NCI-H187 treated with DMSO at 0.1 percent for 48 hours (cell line): ENCODE measurements around the gene CSF3.

Experiments
- DNase-seq: peaks from one replicate; lab custom pipeline; 2025; lab: John Stamatoyannopoulos, UW

CSF3 gene

DNA sequence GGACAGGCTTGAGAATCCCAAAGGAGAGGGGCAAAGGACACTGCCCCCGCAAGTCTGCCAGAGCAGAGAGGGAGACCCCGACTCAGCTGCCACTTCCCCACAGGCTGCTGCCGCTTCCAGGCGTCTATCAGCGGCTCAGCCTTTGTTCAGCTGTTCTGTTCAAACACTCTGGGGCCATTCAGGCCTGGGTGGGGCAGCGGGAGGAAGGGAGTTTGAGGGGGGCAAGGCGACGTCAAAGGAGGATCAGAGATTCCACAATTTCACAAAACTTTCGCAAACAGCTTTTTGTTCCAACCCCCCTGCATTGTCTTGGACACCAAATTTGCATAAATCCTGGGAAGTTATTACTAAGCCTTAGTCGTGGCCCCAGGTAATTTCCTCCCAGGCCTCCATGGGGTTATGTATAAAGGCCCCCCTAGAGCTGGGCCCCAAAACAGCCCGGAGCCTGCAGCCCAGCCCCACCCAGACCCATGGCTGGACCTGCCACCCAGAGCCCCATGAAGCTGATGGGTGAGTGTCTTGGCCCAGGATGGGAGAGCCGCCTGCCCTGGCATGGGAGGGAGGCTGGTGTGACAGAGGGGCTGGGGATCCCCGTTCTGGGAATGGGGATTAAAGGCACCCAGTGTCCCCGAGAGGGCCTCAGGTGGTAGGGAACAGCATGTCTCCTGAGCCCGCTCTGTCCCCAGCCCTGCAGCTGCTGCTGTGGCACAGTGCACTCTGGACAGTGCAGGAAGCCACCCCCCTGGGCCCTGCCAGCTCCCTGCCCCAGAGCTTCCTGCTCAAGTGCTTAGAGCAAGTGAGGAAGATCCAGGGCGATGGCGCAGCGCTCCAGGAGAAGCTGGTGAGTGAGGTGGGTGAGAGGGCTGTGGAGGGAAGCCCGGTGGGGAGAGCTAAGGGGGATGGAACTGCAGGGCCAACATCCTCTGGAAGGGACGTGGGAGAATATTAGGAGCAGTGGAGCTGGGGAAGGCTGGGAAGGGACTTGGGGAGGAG, at the start of gene CSF3:
TSS of gene CSF3 (plus strand) at position 436 of the 993 bp plus-strand sequence. CDS start at position 471, 35 bp downstream.
- DNase-seq, result no peak

GRCh38 chr17:39966771-39967170, 48.5 kb upstream of the CSF3 start:
- DNase-seq, result no peak

DNA sequence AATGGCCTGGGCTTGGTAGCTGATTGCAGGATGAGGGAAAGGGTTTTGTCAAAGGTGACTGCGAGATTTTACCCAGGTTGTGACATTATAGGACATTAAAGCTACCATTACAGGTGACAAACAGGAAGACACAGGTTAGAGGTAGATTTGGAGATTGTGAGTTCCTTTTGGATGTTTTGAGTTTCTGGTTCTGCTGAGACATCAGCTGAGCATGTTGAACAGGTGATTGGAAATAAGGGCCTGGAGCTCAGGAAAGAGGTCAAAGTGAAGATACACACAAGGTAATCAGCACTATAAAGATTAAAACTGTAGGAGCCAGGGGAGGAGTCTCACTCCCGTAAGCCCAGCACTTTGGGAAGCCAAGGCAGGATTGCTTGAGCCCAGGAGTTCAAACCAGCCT, 46.5 kb upstream of the CSF3 start:
- no peak for DNase-seq

- no peak for DNase-seq
These were observed 45.9 kb upstream of the CSF3 start for GRCh38 chr17:39969375-39969774.

DNA sequence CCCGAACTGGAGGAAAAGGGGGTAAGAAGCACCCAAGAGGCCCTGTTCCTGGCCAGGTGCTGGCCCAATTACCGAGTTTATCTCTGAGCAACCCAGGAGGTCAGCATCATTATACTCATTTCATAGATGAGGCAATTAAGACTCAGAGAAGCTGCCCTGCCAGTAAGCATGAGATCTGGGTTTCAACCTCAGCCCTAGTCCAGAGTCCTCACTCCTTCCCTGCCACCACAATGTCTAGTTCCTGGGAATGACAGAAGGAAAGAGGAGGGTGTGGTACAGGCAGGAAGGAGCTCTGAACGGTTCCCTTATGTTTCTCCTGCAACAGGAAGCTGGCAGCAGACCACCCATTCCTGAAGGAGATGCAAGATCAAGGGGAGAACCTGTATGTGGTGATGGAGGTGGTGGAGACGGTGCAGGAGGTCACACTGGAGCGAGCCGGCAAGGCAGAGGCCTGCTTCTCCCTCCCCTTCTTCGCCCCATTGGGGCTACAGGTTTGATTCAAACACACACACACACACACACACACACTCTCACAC, 45.0 kb upstream of the CSF3 start:
- DNase-seq, result no peak

DNA sequence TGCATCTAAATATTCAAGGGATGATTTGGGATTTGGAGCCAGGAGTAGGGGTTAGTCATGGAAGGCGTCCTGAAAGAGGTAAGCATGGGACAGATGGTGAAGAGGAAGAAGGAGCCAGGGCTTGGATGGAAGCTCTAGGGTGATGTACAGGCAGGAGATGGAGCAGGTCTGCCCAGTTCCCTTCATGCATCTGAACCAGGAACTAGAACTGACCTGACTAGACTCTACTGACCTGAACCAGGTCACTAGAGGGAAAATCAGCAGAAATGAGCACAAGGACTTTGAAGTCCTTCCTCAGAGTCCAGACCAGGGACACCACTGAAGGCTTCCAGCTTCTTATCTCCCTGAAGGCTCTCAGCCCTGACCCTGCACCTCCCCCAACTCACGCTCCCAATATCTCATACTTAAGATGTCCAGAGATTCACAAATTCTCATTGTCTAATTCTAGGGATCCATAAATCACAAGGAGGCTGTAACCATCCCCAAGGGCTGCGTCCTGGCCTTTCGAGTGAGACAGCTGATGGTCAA, 44.1 kb upstream of the CSF3 start:
- no peak for DNase-seq

GRCh38 chr17:39972271-39972670, 43.0 kb upstream of the CSF3 start:
- DNase-seq, result no peak

DNA sequence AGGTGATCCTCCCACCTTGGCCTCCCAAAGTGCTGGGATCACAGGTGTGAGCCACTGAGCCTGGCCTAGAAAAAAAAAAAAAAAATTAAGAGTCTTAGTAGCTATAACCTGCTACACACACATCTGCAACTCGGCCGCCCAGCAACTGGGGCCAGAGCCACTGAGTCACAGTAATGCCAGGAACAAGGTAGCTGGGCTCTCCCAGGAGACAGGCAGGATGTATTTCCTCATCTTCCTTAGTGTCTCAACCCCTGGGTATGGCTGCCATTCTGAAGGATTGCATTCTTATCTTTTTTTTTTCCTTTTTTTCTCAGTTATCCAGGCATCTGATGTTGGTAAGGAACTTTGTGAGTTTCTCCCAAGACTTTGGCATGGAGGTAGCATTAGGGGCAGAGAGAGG, 41.7 kb upstream of the CSF3 start:
- no peak for DNase-seq

DNA sequence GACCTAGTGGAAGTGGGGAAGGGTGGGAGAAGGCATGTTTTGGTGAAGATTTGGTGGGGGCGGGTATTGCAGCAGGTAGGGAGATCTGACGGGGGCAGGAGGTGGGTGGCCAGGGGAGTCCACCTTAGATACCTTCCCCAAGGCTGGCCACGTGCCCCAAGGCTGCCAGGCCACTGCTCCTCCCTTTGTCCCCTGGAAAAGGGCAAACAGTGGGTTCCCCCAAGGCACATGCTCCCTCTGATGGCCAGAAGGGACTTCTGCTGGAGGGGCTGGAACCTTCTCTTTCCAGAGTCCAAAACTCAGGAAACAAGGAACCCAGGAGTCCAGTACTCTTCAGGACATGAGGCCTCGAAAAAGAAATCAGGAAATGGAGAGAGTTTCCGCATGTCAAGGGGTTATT, 40.8 kb upstream of the CSF3 start:
- DNase-seq, result no peak

GRCh38 chr17:39975801-39976200, 39.4 kb upstream of the CSF3 start:
- no peak for DNase-seq

DNA sequence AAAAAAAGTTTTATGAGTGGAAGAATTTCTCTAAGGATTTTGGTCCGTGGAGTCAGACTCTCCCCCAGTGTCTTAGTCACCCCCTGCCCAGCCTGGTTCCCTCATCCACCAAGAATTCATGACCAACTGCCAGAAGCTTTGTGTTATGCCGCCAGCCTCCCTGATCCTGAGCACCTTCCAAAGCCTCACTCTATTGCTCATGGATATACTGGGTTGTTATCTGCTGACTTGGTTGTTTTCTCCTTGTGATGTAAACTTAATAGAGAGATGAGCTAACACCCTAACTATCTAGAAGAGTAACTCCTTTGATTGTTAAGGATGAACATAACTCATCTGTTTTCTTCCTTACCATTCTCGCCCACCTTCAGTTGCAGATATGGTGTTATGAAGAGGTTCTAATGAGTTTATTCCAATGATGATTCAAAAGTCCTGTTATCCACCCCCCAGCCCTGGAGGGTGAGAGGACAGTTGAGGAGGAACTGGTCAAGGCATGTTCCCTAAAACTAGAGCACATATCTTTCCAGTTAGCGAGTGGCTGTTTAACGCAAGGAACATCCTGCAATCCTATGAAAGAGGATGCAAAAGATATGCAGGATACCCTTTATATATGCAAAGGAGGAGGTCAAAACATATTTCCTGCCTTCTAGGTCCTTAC, 36.1 kb upstream of the CSF3 start:
- no peak for DNase-seq

DNA sequence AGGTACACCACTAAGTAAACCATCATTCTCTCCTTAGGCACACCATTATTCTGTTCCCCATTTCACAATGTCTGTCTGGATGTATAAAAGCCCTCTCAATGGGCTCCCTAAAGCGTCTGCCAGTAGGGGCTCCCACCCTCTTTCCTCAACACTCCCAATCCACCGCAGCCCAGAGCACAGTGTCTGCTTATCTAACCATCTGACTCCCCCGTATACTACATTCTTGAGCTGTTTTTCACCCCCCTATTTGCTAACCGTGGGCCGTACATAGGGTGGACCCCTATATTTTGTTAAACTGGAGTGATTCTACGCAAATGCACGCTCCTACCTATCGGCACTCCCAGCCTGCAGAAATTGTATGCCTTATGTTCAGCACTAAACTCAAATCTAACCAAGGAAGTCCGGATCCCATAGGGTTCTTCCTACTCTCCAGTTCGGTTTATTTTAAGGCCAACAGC, 35.3 kb upstream of the CSF3 start:
- DNase-seq, result peak; percentile 11

GRCh38 chr17:39980351-39981206, 34.7 kb upstream of the CSF3 start, which contains the start of gene PSMD3:
Gene PSMD3 (plus strand): TSS chr17:39980807. CDS start chr17:39980971, 164 bp downstream.
- peak; percentile 96 for DNase-seq

DNA sequence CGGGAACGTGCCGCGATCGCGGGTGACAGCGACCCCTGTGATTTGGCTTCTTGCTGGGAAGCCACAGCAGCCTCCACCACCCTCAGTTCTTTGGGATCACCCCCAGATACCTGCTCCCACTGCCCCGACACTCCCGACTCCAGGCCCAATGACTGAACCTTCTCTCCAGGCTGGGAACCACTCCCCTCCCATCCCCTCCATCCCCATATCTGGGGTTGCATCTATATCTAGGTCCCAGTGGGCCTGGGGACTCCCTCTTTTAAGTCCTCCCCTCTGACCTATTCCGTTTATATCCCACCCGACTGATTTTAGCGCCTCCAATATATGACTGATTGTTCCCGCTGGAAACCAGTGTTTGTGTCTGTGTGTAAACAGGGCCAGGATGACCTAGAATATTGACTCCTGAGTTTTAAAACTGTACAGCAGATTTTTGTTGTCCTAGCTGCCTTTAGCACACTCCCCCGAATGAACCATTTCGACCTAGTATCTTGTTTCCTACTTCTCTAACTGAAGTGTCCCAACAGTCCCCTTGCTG, 34.0 kb upstream of the CSF3 start:
- DNase-seq, result no peak

- DNase-seq, result no peak
These were observed 33.4 kb upstream of the CSF3 start for GRCh38 chr17:39981766-39982375.

- no peak for DNase-seq
These were observed 26.9 kb upstream of the CSF3 start for GRCh38 chr17:39988206-39988810.

GRCh38 chr17:39994448-39994847, 20.8 kb upstream of the CSF3 start:
- DNase-seq, result no peak

GRCh38 chr17:39995438-39995837, 19.8 kb upstream of the CSF3 start:
- no peak for DNase-seq

DNA sequence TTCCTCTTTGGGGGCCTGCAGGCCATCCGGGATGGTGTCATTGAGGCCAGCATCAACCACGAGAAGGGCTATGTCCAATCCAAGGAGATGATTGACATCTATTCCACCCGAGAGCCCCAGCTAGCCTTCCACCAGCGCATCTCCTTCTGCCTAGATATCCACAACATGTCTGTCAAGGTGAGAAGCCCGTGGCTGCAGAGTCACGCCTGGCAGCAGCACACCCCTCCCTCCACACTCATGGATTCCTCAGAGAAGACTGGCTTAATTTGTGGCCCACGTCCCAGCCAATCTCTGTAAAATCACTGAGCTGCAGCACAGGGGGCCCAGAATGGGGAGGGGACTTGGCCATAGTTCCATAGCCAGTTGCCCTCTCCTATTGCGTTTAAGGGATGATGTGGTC, 19.1 kb upstream of the CSF3 start:
- DNase-seq, result no peak

DNA sequence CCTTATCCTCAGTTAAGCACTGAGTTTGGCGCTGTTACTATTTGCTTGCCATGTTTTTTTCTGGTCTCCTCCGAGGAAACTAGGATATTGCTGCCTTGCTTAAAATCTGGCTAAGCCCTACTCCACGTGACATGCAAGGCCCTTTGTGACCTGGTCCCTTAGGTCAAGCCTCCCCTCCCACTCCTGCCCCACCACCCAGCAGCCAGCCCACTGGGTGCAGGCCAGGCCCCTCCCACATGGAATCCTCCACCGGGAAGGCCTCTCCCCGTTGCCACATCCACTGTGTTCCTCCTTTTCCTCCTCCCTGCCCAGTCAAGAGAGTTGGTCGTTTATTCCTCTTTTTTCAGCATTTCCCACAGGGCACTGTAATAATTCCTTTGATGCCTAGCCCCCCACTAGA, 18.4 kb upstream of the CSF3 start:
- DNase-seq, result no peak
